ENCODE results near the gene TEKT2. TPM values are rescaled to one million over a fixed set of nuclear protein-coding genes. Genes with fewer than 3 reads are reported as not detected.

The TEKT2 gene
- total RNA-seq, 1 experiment from 2014 or later, result not detected

GRCh38 chr1:36123356-36123755 is 39.5 kb downstream of the TEKT2 start:
- peaks cover 18% of the 10 kb centered on the region for H3K4me1 ChIP-seq (replicated peaks)
- no peak for DNase-seq (ENCODE audit: low read depth in 1 of 2, low spot score in 2 of 2)
- H3K4me3 ChIP-seq, result no peak overlapping the region
- no peaks in the 10 kb centered on the region for H3K9me3 ChIP-seq (replicated peaks)
- peaks cover 13% of the 10 kb centered on the region for H3K27me3 ChIP-seq (replicated peaks)
- H3K36me3 ChIP-seq, result no peaks in the 10 kb centered on the region
- H3K27ac ChIP-seq, result no peak overlapping the region

- no peak overlapping the region; the same call in 1 of the 2 replicates for H3K4me3 ChIP-seq
These were observed 40.7 kb downstream of the TEKT2 start for GRCh38 chr1:36124404-36125128.

GRCh38 chr1:36125129-36125991 is 41.5 kb downstream of the TEKT2 start, which contains the start of gene COL8A2:
Gene COL8A2, minus strand, starts transcription at chr1:36125222. Its CDS starts 24,980 bp downstream, at chr1:36100242.
- H3K36me3 ChIP-seq, result no peaks in the 10 kb centered on the region
- DNase-seq (ENCODE audit: low read depth in 1 of 2, low spot score in 2 of 2), result no peak
- H3K4me1 ChIP-seq (replicated peaks), result peaks cover 7% of the 10 kb centered on the region
- H3K27me3 ChIP-seq (replicated peaks), result peaks cover 13% of the 10 kb centered on the region
- H3K4me3 ChIP-seq, result peak within 1 kb of the TSS; percentile 21; the same call in 1 of the 2 replicates
- no peaks in the 10 kb centered on the region for H3K9me3 ChIP-seq (replicated peaks)
- no peak within 1 kb of the TSS for H3K27ac ChIP-seq

More at GRCh38 chr1:36124404-36125128, 40.7 kb downstream of the TEKT2 start:
- Histone ChIP-seq H3K36me3 (no peaks in the 10 kb centered on the region), H3K4me1 (replicated peaks) (peaks cover 13% of the 10 kb centered on the region), H3K27me3 (replicated peaks) (peaks cover 13% of the 10 kb centered on the region), H3K27ac (no peak overlapping the region), H3K9me3 (replicated peaks) (no peaks in the 10 kb centered on the region)
- DNase-seq (ENCODE audit: low read depth in 1 of 2, low spot score in 2 of 2), result no peak

- DNase-seq (ENCODE audit: low read depth in 1 of 2, low spot score in 2 of 2), result no peak
- no peak overlapping the region for H3K4me3 ChIP-seq
- H3K9me3 ChIP-seq (replicated peaks), result no peaks in the 10 kb centered on the region
- H3K36me3 ChIP-seq, result no peaks in the 10 kb centered on the region
- H3K27ac ChIP-seq, result no peak overlapping the region
- H3K27me3 ChIP-seq (replicated peaks), result peaks cover 13% of the 10 kb centered on the region
- peaks cover 7% of the 10 kb centered on the region for H3K4me1 ChIP-seq (replicated peaks)
These were observed 42.3 kb downstream of the TEKT2 start for GRCh38 chr1:36126005-36126716.

GRCh38 chr1:36126797-36127500 is 43.1 kb downstream of the TEKT2 start:
- H3K4me3 ChIP-seq, result no peak overlapping the region
- DNase-seq (ENCODE audit: low read depth in 1 of 2, low spot score in 2 of 2), result no peak
- peaks cover 7% of the 10 kb centered on the region for H3K4me1 ChIP-seq (replicated peaks)
- H3K27ac ChIP-seq, result no peak overlapping the region
- H3K27me3 ChIP-seq (replicated peaks), result peaks cover 13% of the 10 kb centered on the region
- no peaks in the 10 kb centered on the region for H3K36me3 ChIP-seq
- H3K9me3 ChIP-seq (replicated peaks), result no peaks in the 10 kb centered on the region

- no peak for DNase-seq (ENCODE audit: low read depth in 1 of 2, low spot score in 2 of 2)
- peaks cover 13% of the 10 kb centered on the region for H3K27me3 ChIP-seq (replicated peaks)
- H3K36me3 ChIP-seq, result no peaks in the 10 kb centered on the region
- no peaks in the 10 kb centered on the region for H3K9me3 ChIP-seq (replicated peaks)
- H3K4me3 ChIP-seq, result no peak overlapping the region
- H3K4me1 ChIP-seq (replicated peaks), result peaks cover 13% of the 10 kb centered on the region
- no peak overlapping the region for H3K27ac ChIP-seq
These were observed 44.4 kb downstream of the TEKT2 start for GRCh38 chr1:36128126-36128904.

GRCh38 chr1:36128905-36129206 is 45.0 kb downstream of the TEKT2 start:
- Histone ChIP-seq H3K4me3 (no peak overlapping the region), H3K36me3 (no peaks in the 10 kb centered on the region), H3K27me3 (replicated peaks) (peaks cover 13% of the 10 kb centered on the region), H3K9me3 (replicated peaks) (no peaks in the 10 kb centered on the region), H3K4me1 (replicated peaks) (peaks cover 19% of the 10 kb centered on the region), H3K27ac (no peak overlapping the region)
- no peak for DNase-seq (ENCODE audit: low read depth in 1 of 2, low spot score in 2 of 2)

- no peaks in the 10 kb centered on the region for H3K27me3 ChIP-seq (replicated peaks)
- peaks cover 40% of the 10 kb centered on the region for H3K4me1 ChIP-seq (replicated peaks)
- H3K36me3 ChIP-seq, result peaks cover 13% of the 10 kb centered on the region
- DNase-seq (ENCODE audit: low read depth in 1 of 2, low spot score in 2 of 2), result no peak
- H3K9me3 ChIP-seq (replicated peaks), result no peaks in the 10 kb centered on the region
- H3K4me3 ChIP-seq, result no peak overlapping the region
- H3K27ac ChIP-seq, result no peak overlapping the region
These were observed 48.1 kb downstream of the TEKT2 start for GRCh38 chr1:36132029-36132428.

- no peak overlapping the region for H3K4me3 ChIP-seq
- peaks cover 27% of the 10 kb centered on the region for H3K36me3 ChIP-seq
- H3K27ac ChIP-seq, result no peak overlapping the region
- peaks cover 45% of the 10 kb centered on the region for H3K4me1 ChIP-seq (replicated peaks)
- no peaks in the 10 kb centered on the region for H3K9me3 ChIP-seq (replicated peaks)
- peak; percentile 45 to 81 for DNase-seq (ENCODE audit: low read depth in 1 of 2, low spot score in 2 of 2)
- H3K27me3 ChIP-seq (replicated peaks), result no peaks in the 10 kb centered on the region
These were observed 49.6 kb downstream of the TEKT2 start for GRCh38 chr1:36133484-36133883.

- no peaks in the 10 kb centered on the region for H3K27me3 ChIP-seq (replicated peaks)
- H3K4me3 ChIP-seq, result no peak overlapping the region
- peaks cover 45% of the 10 kb centered on the region for H3K4me1 ChIP-seq (replicated peaks)
- DNase-seq (ENCODE audit: low read depth in 1 of 2, low spot score in 2 of 2), result no peak
- no peaks in the 10 kb centered on the region for H3K9me3 ChIP-seq (replicated peaks)
- H3K36me3 ChIP-seq, result peaks cover 30% of the 10 kb centered on the region
- no peak overlapping the region for H3K27ac ChIP-seq
These were observed 50.1 kb downstream of the TEKT2 start for GRCh38 chr1:36134031-36134430.

GRCh38 chr1:36134505-36135329 is 50.8 kb downstream of the TEKT2 start:
- DNase-seq (ENCODE audit: low read depth in 1 of 2, low spot score in 2 of 2), result peak; percentile 58 to 70
- no peak overlapping the region for H3K27ac ChIP-seq
- peaks cover 37% of the 10 kb centered on the region for H3K36me3 ChIP-seq
- peaks cover 45% of the 10 kb centered on the region for H3K4me1 ChIP-seq (replicated peaks)
- H3K4me3 ChIP-seq, result no peak overlapping the region
- no peaks in the 10 kb centered on the region for H3K27me3 ChIP-seq (replicated peaks)
- H3K9me3 ChIP-seq (replicated peaks), result no peaks in the 10 kb centered on the region

- no peaks in the 10 kb centered on the region for H3K9me3 ChIP-seq (replicated peaks)
- no peaks in the 10 kb centered on the region for H3K27me3 ChIP-seq (replicated peaks)
- DNase-seq (ENCODE audit: low read depth in 1 of 2, low spot score in 2 of 2), result no peak
- H3K4me3 ChIP-seq, result no peak overlapping the region
- peaks cover 48% of the 10 kb centered on the region for H3K4me1 ChIP-seq (replicated peaks)
- no peak overlapping the region for H3K27ac ChIP-seq
- peaks cover 43% of the 10 kb centered on the region for H3K36me3 ChIP-seq
These were observed 51.4 kb downstream of the TEKT2 start for GRCh38 chr1:36135330-36135667.
